Panc1 (cell line): Measurements from ENCODE around the gene HSD17B14. TPM values are rescaled to one million over a fixed set of nuclear protein-coding genes. Genes with fewer than 3 reads are reported as not detected.
"Not testable (repeated sequence)": the region's sequence is repeated elsewhere in the genome, so short reads cannot be mapped to it uniquely, and the experiment has no call there.

Experiments used
- ATAC-seq: fragments of 200-7000 bp; cut with Tn5 transposase; 2 replicates; pipeline ENCODE4 v1.9.1; 2020; ENCODE audit warnings: mild to moderate bottlenecking, moderate library complexity
- BruUV-seq: library from RNA; stranded (reverse); fragments of 400-500 nt; replicated peaks from 2 replicates; lab custom pipeline; 2021; lab: Mats Ljungman, UMichigan
- CTCF ChIA-PET: fragments of 300-600 bp; sonication (Branson Sonifier 250); formaldehyde crosslinking; loops from one replicate; lab custom pipeline; 2022; ENCODE audit warnings: antibody characterized with exemption; lab: Charles Lee
- POLR2A ChIA-PET: fragments of 300-600 bp; sonication (Branson Sonifier 250); formaldehyde crosslinking; loops from one replicate; lab custom pipeline; 2022; ENCODE audit warnings: antibody characterized with exemption; lab: Charles Lee
- DNase-seq: peaks from one replicate; pipeline ENCODE4 v3.0.0-alpha.2; 2010; ENCODE audit warnings: low read depth, low spot score
- H3K27ac ChIP-seq: 2 replicates; pipeline ENCODE4 v1.5.1; 2011; ENCODE audit warnings: mild to moderate bottlenecking, low read length, inconsistent platforms
- H3K27me3 ChIP-seq: fragments of 200-500 bp; sonication (Bioruptor generic); 2 replicates; pipeline ENCODE4 v1.6.0; 2014; ENCODE audit warnings: low read length, inconsistent platforms; ENCODE audit not compliant: control insufficient read depth, insufficient read depth
- H3K36me3 ChIP-seq: fragments of 200-500 bp; sonication (Bioruptor generic); 2 replicates; pipeline ENCODE4 v1.5.1; 2014; ENCODE audit warnings: inconsistent platforms, mild to moderate bottlenecking, low read length, moderate library complexity; ENCODE audit not compliant: control insufficient read depth, insufficient read depth
- H3K4me1 ChIP-seq: 2 replicates; pipeline ENCODE4 v1.5.1; 2011; ENCODE audit warnings: inconsistent platforms, mild to moderate bottlenecking, low read length, moderate library complexity; ENCODE audit not compliant: control insufficient read depth, insufficient read depth
- H3K4me3 ChIP-seq, 2 experiments: 2 replicates each; pipeline ENCODE4 v1.5.1; 2011 to 2012; ENCODE audit warnings: low read depth in 2 of 2, low read length in 2 of 2, mild to moderate bottlenecking in 2 of 2, inconsistent platforms in 1 of 2, moderate library complexity in 1 of 2
- H3K9me3 ChIP-seq: fragments of 200-500 bp; sonication (Bioruptor generic); 2 replicates; pipeline ENCODE4 v1.5.1; 2014; ENCODE audit warnings: low read depth, mild to moderate bottlenecking, inconsistent platforms, low read length, moderate library complexity; ENCODE audit not compliant: control insufficient read depth, insufficient read depth
- POLR2AphosphoS5 ChIP-seq: IDR thresholded peaks from 2 replicates; pipeline ENCODE4 v1.6.1; 2012; ENCODE audit warnings: mild to moderate bottlenecking, low read depth, low read length, moderate library complexity
- SIN3A ChIP-seq: IDR thresholded peaks from 2 replicates; pipeline ENCODE4 v1.6.1; 2012; ENCODE audit warnings: low read depth, mild to moderate bottlenecking, low read length, moderate library complexity, borderline replicate concordance; ENCODE audit not compliant: insufficient read depth
- TCF7L2 ChIP-seq: IDR thresholded peaks from 2 replicates; pipeline ENCODE4 v1.6.1; 2011; ENCODE audit warnings: mild to moderate bottlenecking, low read depth, low read length, inconsistent platforms
- in situ Hi-C: cut with HindIII; loops from 2 replicates; pipeline ENCODE4 v1.10.0; 2016; ENCODE audit warnings: low sequenced_read_pairs, low pct_unique_long_range_greater_than_20kb
- intact Hi-C: fragments of 100-400 bp; cut with micrococcal nuclease; formaldehyde crosslinking; loops from one replicate; pipeline ENCODE4 v1.10.0; 2022; ENCODE audit not compliant: unreplicated experiment
- total RNA-seq: library from RNA; stranded (reverse); gene quantifications from one replicate; pipeline ENCODE4 v1.2.1, GENCODE V29; 2021; ENCODE audit not compliant: unreplicated experiment
- TF ChIP-seq, protein P1 (sequence below): fragments of 450-650 bp; IDR thresholded peaks from 2 replicates; pipeline ENCODE4 v1.5.1; 2017; ENCODE audit warnings: mild to moderate bottlenecking
- TF ChIP-seq, protein P2 (sequence below), 2 experiments: IDR thresholded peaks; 2 replicates each; pipeline ENCODE4 v1.6.1; 2011 to 2012; ENCODE audit warnings: low read depth in 2 of 2, control low read depth in 1 of 2, low read length in 1 of 2, mild to moderate bottlenecking in 1 of 2, moderate library complexity in 1 of 2; ENCODE audit not compliant: insufficient read depth in 1 of 2

Gene HSD17B14
- total RNA-seq, 1 experiment from 2014 or later, result 20.8 TPM

DNA sequence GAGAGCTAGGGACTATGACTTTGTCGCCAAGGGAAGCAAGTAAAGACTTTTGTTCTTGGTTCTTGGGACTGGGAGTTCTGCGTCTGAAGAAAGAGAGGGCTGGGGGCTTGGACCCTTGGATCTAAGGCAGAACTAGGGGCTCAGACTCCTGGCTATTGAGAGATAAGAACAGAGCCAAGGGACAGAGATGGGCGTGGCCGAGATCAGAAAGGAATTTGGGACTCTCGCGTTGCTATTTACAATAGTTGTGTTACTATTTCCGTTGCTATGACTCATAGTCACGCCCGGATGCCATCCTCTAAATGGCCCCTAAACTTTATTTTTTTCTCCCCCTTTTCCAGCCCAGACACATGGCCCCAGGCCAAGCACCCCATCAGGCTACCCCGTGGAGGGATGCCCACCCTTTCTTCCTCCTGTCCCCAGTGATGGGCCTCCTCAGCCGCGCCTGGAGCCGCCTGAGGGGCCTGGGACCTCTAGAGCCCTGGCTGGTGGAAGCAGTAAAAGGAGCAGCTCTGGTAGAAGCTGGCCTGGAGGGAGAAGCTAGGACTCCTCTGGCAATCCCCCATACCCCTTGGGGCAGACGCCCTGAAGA lies 36.7 kb upstream of the HSD17B14 start:
- Histone ChIP-seq H3K4me1 (peaks cover 18% of the 10 kb centered on the region), H3K27me3 (no peaks in the 10 kb centered on the region), H3K36me3 (peaks cover 10% of the 10 kb centered on the region; the same call in 1 of the 2 replicates), H3K9me3 (no peaks in the 10 kb centered on the region), H3K4me3 (peak overlapping the region; percentile 84 to 99), H3K27ac (peak overlapping the region; percentile 93)
- DNase-seq (no peak), ATAC-seq (peak; percentile 67)
- POLR2A ChIA-PET, result no interaction called here
- BruUV-seq, result no TSS peak
- in situ Hi-C loops, result no loop called here
- TF ChIP-seq, protein P1, sequence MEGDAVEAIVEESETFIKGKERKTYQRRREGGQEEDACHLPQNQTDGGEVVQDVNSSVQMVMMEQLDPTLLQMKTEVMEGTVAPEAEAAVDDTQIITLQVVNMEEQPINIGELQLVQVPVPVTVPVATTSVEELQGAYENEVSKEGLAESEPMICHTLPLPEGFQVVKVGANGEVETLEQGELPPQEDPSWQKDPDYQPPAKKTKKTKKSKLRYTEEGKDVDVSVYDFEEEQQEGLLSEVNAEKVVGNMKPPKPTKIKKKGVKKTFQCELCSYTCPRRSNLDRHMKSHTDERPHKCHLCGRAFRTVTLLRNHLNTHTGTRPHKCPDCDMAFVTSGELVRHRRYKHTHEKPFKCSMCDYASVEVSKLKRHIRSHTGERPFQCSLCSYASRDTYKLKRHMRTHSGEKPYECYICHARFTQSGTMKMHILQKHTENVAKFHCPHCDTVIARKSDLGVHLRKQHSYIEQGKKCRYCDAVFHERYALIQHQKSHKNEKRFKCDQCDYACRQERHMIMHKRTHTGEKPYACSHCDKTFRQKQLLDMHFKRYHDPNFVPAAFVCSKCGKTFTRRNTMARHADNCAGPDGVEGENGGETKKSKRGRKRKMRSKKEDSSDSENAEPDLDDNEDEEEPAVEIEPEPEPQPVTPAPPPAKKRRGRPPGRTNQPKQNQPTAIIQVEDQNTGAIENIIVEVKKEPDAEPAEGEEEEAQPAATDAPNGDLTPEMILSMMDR, result no peak
- peak; percentile 65; the same call in 1 of the 2 replicates for TF ChIP-seq SIN3A
- CTCF ChIA-PET, result no interaction called here
- intact Hi-C loops, result no loop called here

DNA sequence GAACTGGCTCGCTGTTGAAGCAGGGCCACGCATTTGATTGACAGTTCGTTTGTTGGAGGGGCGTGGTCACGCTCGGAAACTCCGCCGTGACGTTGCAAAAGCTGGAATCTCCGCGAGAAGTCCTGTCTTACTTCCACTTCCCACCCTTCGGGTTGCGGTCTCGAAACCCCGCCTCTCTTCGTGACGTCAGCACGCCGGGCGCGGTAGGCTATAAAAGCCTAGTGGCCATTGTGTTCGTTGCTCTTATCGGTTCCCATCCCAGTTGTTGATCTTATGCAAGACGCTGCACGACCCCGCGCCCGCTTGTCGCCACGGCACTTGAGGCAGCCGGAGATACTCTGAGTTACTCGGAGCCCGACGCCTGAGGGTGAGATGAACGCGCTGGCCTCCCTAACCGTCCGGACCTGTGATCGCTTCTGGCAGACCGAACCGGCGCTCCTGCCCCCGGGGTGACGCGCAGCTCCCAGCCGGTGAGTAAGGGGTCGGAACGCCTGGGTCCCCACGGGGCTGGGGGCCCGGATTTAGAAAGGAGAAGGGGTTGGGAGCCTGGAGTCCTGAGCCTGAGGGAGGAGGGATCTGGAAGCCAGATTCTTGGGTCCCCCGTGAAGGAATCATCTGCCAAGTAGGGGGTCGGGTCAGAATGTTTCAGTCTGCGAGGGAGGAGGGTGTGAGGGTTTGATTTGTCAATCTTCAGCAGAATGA lies 36.0 kb upstream of the HSD17B14 start, which contains the start of gene PPP1R15A:
TSS of gene PPP1R15A (plus strand) at position 240 of the 702 bp plus-strand sequence. CDS start 813 bp downstream, outside the sequence.
- Histone ChIP-seq H3K27ac (peak within 1 kb of the TSS; percentile 93), H3K27me3 (no peaks in the 10 kb centered on the region), H3K4me3 (peak within 1 kb of the TSS; percentile 84 to 99), H3K36me3 (peaks cover 10% of the 10 kb centered on the region; the same call in 1 of the 2 replicates), H3K9me3 (no peaks in the 10 kb centered on the region), H3K4me1 (peaks cover 16% of the 10 kb centered on the region)
- peak; percentile 79 for ATAC-seq
- CTCF ChIA-PET, result no interaction called here
- POLR2A ChIA-PET, result interaction anchor here (0.6 kb wide), 2 partner anchors 30 to 32 kb away, joined by 3 to 8 read pairs; no protein-coding TSS in a partner anchor
- DNase-seq, result peak; percentile 93
- TF ChIP-seq, protein P2, sequence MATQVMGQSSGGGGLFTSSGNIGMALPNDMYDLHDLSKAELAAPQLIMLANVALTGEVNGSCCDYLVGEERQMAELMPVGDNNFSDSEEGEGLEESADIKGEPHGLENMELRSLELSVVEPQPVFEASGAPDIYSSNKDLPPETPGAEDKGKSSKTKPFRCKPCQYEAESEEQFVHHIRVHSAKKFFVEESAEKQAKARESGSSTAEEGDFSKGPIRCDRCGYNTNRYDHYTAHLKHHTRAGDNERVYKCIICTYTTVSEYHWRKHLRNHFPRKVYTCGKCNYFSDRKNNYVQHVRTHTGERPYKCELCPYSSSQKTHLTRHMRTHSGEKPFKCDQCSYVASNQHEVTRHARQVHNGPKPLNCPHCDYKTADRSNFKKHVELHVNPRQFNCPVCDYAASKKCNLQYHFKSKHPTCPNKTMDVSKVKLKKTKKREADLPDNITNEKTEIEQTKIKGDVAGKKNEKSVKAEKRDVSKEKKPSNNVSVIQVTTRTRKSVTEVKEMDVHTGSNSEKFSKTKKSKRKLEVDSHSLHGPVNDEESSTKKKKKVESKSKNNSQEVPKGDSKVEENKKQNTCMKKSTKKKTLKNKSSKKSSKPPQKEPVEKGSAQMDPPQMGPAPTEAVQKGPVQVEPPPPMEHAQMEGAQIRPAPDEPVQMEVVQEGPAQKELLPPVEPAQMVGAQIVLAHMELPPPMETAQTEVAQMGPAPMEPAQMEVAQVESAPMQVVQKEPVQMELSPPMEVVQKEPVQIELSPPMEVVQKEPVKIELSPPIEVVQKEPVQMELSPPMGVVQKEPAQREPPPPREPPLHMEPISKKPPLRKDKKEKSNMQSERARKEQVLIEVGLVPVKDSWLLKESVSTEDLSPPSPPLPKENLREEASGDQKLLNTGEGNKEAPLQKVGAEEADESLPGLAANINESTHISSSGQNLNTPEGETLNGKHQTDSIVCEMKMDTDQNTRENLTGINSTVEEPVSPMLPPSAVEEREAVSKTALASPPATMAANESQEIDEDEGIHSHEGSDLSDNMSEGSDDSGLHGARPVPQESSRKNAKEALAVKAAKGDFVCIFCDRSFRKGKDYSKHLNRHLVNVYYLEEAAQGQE (IDR thresholded peaks at IDR 0.05; ENCODE audit: insufficient read depth in 1 of 2, low read depth in 2 of 2, low read length in 1 of 2), result no peak
- TF ChIP-seq SIN3A (peak; percentile 62; the same call in 1 of the 2 replicates), TCF7L2 (no peak), POLR2AphosphoS5 (peak; percentile 98)
- TF ChIP-seq, protein P1, result no peak
- in situ Hi-C loops (no loop called here), intact Hi-C loops (no loop called here)
- TSS peak; percentile 81 for BruUV-seq

DNA sequence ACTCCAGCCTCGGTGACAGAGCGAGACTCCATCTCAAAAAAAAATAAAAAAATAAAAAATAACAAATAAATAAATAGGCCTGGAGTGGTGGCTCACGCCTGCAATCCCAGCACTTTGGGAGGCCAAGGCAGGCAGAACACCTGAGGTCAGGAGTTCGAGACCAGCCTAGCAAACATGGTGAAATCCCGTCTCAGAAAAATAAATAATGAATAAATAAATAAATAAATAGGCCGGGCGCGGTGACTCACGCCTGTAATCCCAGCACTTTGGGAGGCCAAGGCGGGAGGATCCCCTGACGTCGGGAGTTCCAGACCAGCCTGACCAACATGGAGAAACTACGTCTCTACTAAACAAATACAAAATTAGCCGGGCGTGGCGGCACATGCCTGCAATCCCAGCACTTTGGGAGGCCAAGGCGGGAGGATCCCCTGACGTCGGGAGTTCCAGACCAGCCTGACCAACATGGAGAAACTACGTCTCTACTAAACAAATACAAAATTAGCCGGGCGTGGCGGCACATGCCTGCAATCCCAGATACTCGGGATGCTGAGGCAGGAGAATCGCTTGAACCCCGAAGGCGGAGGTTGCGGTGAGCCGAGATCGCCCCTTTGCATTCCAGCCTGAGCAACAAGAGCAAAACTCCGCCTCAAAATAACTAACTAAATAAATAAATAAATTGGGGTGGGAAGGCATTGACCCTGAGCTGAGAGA lies 35.3 kb upstream of the HSD17B14 start:
- H3K27me3 ChIP-seq, CTCF ChIA-PET, BruUV-seq, H3K9me3 ChIP-seq, ATAC-seq, in situ Hi-C loops, DNase-seq, intact Hi-C loops: not testable (repeated sequence)
- Histone ChIP-seq H3K36me3 (peaks cover 10% of the 10 kb centered on the region; the same call in 1 of the 2 replicates), H3K4me3 (peak overlapping the region; percentile 45 to 99), H3K27ac (peak overlapping the region; percentile 65; the same call in 1 of the 2 replicates), H3K4me1 (peaks cover 16% of the 10 kb centered on the region)
- POLR2A ChIA-PET, result interaction anchor here (0.6 kb wide), 2 partner anchors 31 to 32 kb away, joined by 3 to 8 read pairs; no protein-coding TSS in a partner anchor
